Neural crest cell (in vitro differentiated cells): ENCODE results near the gene MARK2. TPM values are rescaled to one million over a fixed set of nuclear protein-coding genes. Genes with fewer than 3 reads are reported as not detected.

Source experiments
- DNase-seq: peaks from one replicate; pipeline ENCODE4 v3.0.0; 2021; ENCODE audit warnings: low read depth, mixed read lengths, low spot score
- H3K27ac Mint-ChIP-seq: one replicate; pipeline ENCODE4 v1.8.0; 2021; ENCODE audit warnings: mild to moderate bottlenecking, mixed read lengths; ENCODE audit not compliant: unreplicated experiment
- H3K27me3 Mint-ChIP-seq: 2 replicates; pipeline ENCODE4 v1.8.0; 2021; ENCODE audit warnings: low read depth, mild to moderate bottlenecking, mixed read lengths
- H3K36me3 Mint-ChIP-seq: 2 replicates; pipeline ENCODE4 v1.8.0; 2021; ENCODE audit warnings: low read depth, mild to moderate bottlenecking, mixed read lengths
- H3K4me1 Mint-ChIP-seq: 2 replicates; pipeline ENCODE4 v1.8.0; 2021; ENCODE audit warnings: mixed read lengths
- H3K4me3 Mint-ChIP-seq: one replicate; pipeline ENCODE4 v1.8.0; 2021; ENCODE audit warnings: mild to moderate bottlenecking, mixed read lengths
- H3K9me3 Mint-ChIP-seq: 2 replicates; pipeline ENCODE4 v1.8.0; 2021; ENCODE audit warnings: mixed read lengths
- total RNA-seq: library from RNA; stranded (reverse); gene quantifications from 2 replicates; pipeline ENCODE4 v1.2.1, GENCODE V29; 2021
- TF ChIP-seq, protein P1 (sequence below): fragments of 200-600 bp; sonication (generic); conservative IDR thresholded peaks from 2 replicates; pipeline ENCODE4 v1.5.0; 2021; ENCODE audit warnings: antibody characterized with exemption, mild to moderate bottlenecking

The MARK2 gene
- total RNA-seq, 1 donor from 2014 or later, result 42.4 TPM

- no peak for DNase-seq
- TF ChIP-seq, protein P1, sequence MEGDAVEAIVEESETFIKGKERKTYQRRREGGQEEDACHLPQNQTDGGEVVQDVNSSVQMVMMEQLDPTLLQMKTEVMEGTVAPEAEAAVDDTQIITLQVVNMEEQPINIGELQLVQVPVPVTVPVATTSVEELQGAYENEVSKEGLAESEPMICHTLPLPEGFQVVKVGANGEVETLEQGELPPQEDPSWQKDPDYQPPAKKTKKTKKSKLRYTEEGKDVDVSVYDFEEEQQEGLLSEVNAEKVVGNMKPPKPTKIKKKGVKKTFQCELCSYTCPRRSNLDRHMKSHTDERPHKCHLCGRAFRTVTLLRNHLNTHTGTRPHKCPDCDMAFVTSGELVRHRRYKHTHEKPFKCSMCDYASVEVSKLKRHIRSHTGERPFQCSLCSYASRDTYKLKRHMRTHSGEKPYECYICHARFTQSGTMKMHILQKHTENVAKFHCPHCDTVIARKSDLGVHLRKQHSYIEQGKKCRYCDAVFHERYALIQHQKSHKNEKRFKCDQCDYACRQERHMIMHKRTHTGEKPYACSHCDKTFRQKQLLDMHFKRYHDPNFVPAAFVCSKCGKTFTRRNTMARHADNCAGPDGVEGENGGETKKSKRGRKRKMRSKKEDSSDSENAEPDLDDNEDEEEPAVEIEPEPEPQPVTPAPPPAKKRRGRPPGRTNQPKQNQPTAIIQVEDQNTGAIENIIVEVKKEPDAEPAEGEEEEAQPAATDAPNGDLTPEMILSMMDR, result no peak
- Mint-ChIP-seq H3K27ac (peak overlapping the region; percentile 40), H3K9me3 (no peaks in the 10 kb centered on the region), H3K36me3 (no peaks in the 10 kb centered on the region), H3K4me1 (peaks cover 39% of the 10 kb centered on the region), H3K27me3 (no peaks in the 10 kb centered on the region), H3K4me3 (peak overlapping the region; percentile 32)
Observed at GRCh38 chr11:63887386-63887999, 48.6 kb downstream of the MARK2 start.

DNA sequence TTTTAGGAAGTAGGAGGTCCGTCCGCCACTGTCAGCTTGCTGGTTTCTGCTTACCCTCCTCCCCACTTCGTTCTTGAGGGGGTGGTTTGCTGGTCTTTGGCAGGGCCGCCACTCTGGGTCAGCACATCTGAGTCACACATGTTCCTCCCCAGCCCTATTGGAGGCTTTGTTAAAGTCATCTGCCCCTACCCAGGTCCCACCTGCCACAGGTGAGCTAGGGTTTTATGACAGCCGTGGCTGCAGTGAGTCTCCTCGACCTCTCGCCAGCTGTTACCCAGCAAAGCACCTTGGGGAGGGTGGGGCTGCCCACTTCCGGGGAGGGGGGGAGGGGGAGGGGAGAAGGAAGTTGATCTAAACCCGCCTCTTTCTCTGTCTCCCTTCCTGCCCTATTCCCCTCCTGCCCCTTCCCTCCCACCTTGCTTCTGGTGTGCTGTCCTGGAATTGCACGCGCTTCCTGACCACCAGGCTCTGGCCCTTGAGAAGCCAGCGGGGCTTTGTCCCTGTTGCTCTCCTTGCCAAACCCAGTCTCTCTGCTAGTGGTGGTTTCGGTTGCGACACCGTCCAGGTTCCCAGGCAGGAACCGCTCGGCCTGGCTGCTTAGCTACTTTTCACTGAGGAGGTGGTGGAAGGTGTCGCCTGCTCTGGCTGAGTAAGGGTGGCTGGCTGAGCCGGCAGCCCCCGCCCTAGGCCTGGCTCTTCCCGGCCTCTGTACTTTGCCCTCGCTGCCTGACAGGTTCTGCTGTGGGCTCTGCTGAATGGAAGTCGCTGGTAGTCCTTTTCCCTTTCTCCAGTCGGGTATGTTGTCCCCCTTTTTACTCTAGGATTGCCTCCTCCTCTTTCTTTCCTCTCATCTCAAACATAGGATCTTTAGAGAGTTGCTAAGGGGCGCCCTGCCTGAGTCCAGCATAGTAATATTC is 49.5 kb downstream of the MARK2 start:
- Mint-ChIP-seq H3K27me3 (no peaks in the 10 kb centered on the region), H3K36me3 (peaks cover 3% of the 10 kb centered on the region), H3K27ac (peak overlapping the region; percentile 96), H3K4me3 (no peak overlapping the region), H3K9me3 (peaks cover 2% of the 10 kb centered on the region), H3K4me1 (peaks cover 35% of the 10 kb centered on the region)
- TF ChIP-seq, protein P1, result no peak
- no peak for DNase-seq

- Mint-ChIP-seq H3K36me3 (peaks cover 7% of the 10 kb centered on the region), H3K27ac (no peak overlapping the region), H3K4me1 (peaks cover 35% of the 10 kb centered on the region), H3K27me3 (no peaks in the 10 kb centered on the region), H3K4me3 (no peak overlapping the region), H3K9me3 (peaks cover 2% of the 10 kb centered on the region)
- TF ChIP-seq, protein P1, result no peak
- no peak for DNase-seq
Observed at GRCh38 chr11:63889344-63889743, 50.4 kb downstream of the MARK2 start.

DNA sequence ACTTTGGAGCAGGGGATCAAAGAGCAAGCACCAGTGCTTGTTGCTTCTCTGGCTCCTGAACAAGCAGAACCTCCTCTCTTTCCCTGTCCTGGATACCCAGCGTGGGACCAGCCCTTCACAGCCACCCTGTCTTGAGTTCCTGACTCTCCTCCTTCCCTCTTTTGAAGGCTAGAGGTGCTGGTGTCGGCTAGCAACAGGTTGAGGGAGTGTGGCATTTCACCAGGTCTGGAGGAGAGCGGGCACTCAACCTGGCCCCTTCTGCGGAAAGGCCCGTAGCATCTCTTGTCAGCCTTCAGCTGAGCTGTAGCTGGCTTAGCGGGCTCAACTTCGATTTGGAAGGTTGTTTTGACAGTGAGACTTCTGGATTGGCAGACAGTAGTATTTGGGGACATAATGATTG is 51.5 kb downstream of the MARK2 start:
- H3K4me1 Mint-ChIP-seq, result peaks cover 30% of the 10 kb centered on the region

DNA sequence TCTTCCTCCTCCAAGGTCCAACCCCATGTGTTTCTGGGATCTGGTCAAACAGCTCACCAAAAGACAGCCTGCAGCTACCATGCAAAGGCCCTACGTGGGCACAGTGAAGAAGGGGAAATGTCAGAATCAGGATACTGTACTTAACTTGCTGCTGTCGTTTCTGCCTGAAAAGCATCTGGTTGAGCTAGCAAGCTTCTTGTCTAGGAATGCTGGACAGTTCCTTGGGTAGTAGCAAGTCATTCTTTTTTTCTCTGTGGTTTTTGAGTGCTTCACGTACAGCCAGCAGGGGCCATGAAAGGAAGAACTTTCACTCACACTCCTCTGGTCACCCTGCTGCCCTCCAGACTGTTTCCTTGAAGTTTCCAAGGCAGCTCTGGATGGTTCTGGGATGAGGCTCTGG is 53.3 kb downstream of the MARK2 start:
- peaks cover 15% of the 10 kb centered on the region for H3K36me3 Mint-ChIP-seq
- H3K4me3 Mint-ChIP-seq, result no peak overlapping the region
- TF ChIP-seq, protein P1, result no peak
- DNase-seq, result no peak
- no peaks in the 10 kb centered on the region for H3K27me3 Mint-ChIP-seq
- H3K27ac Mint-ChIP-seq, result no peak overlapping the region
- H3K9me3 Mint-ChIP-seq, result peaks cover 2% of the 10 kb centered on the region
- H3K4me1 Mint-ChIP-seq, result peaks cover 25% of the 10 kb centered on the region

More for the DNA sequence above, 51.5 kb downstream of the MARK2 start:
- Mint-ChIP-seq H3K36me3 (peaks cover 7% of the 10 kb centered on the region), H3K27ac (no peak overlapping the region), H3K9me3 (peaks cover 2% of the 10 kb centered on the region), H3K4me3 (no peak overlapping the region), H3K27me3 (no peaks in the 10 kb centered on the region)
- no peak for DNase-seq
- TF ChIP-seq, protein P1, result no peak
